Liver (tissue), 3 donors: ENCODE results near the gene LSAMP.

Source experiments
- FOXA2 ChIP-seq: IDR thresholded peaks from 2 replicates; pipeline ENCODE4 v1.6.1; 2016; ENCODE audit warnings: antibody characterized with exemption
- GABPA ChIP-seq, 2 donors: IDR thresholded peaks in 1 of 2; conservative IDR thresholded peaks in 1 of 2; 2 replicates each; pipeline ENCODE4 v1.6.1; 2016; ENCODE audit warnings: antibody characterized with exemption in 2 of 2, mild to moderate bottlenecking in 1 of 2, moderate library complexity in 1 of 2
- JUND ChIP-seq, 2 donors: IDR thresholded peaks; 2 replicates each; pipeline ENCODE4 v1.6.1; 2016; ENCODE audit warnings: antibody characterized with exemption in 2 of 2
- NR2F2 ChIP-seq: IDR thresholded peaks from 2 replicates; pipeline ENCODE4 v1.6.1; 2016; ENCODE audit warnings: antibody characterized with exemption
- TAF1 ChIP-seq: conservative IDR thresholded peaks from 2 replicates; pipeline ENCODE4 v1.6.1; 2016; ENCODE audit warnings: antibody characterized with exemption, mild to moderate bottlenecking
- YY1 ChIP-seq: IDR thresholded peaks from 2 replicates; pipeline ENCODE4 v1.6.1; 2016; ENCODE audit warnings: antibody characterized with exemption, mild to moderate bottlenecking
- TF ChIP-seq, protein P1 (sequence below): fragments of 150-350 bp; IDR thresholded peaks from 2 replicates; pipeline ENCODE4 v1.5.1; 2017; ENCODE audit warnings: improper control_type of control experiment, low read depth, low read length; ENCODE audit not compliant: missing input control
- TF ChIP-seq, protein P2 (sequence below): IDR thresholded peaks from 2 replicates; pipeline ENCODE4 v1.6.1; 2016; ENCODE audit warnings: antibody characterized with exemption
- TF ChIP-seq, protein P3 (sequence below): IDR thresholded peaks from 2 replicates; pipeline ENCODE4 v1.6.1; 2016; ENCODE audit warnings: antibody characterized with exemption
- TF ChIP-seq, protein P4 (sequence below): IDR thresholded peaks from 2 replicates; pipeline ENCODE4 v1.6.1; 2016; ENCODE audit warnings: antibody characterized with exemption, mild to moderate bottlenecking
- donor health status: healthy.
- donor health status: healthy.

DNA sequence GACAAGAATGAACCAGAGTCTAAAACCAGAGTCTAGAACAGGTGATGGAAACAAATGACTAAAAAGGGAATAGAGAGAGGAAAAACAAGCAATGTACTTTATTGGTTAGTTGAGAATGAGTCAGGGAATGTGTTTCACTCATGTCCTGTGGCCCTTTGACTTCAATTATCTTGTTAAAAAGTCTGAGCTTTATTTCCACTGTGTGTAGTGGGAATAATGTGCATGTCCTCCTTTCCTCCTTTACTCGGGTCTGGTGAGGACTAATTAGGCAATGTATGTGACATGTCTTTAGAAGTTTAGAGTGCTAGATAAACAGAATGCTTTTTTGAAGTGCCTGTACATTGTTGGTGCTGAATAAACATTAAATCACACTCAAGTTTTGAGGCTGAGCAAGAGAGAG is 21.3 kb downstream of the LSAMP start:
- TF ChIP-seq, protein P1, sequence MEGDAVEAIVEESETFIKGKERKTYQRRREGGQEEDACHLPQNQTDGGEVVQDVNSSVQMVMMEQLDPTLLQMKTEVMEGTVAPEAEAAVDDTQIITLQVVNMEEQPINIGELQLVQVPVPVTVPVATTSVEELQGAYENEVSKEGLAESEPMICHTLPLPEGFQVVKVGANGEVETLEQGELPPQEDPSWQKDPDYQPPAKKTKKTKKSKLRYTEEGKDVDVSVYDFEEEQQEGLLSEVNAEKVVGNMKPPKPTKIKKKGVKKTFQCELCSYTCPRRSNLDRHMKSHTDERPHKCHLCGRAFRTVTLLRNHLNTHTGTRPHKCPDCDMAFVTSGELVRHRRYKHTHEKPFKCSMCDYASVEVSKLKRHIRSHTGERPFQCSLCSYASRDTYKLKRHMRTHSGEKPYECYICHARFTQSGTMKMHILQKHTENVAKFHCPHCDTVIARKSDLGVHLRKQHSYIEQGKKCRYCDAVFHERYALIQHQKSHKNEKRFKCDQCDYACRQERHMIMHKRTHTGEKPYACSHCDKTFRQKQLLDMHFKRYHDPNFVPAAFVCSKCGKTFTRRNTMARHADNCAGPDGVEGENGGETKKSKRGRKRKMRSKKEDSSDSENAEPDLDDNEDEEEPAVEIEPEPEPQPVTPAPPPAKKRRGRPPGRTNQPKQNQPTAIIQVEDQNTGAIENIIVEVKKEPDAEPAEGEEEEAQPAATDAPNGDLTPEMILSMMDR, result no peak
- TF ChIP-seq, protein P2, sequence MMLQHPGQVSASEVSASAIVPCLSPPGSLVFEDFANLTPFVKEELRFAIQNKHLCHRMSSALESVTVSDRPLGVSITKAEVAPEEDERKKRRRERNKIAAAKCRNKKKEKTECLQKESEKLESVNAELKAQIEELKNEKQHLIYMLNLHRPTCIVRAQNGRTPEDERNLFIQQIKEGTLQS, result no peak
- TF ChIP-seq GABPA (IDR thresholded peaks at IDR 0.05 in 1 of 2, conservative IDR thresholded peaks at IDR 0.05 in 1 of 2), result no peak
- no peak for TF ChIP-seq FOXA2
- TF ChIP-seq NR2F2, result no peak
- TF ChIP-seq, protein P3, sequence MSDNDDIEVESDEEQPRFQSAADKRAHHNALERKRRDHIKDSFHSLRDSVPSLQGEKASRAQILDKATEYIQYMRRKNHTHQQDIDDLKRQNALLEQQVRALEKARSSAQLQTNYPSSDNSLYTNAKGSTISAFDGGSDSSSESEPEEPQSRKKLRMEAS, result no peak
- no peak for TF ChIP-seq JUND (IDR thresholded peaks at IDR 0.05)
- TF ChIP-seq YY1, result no peak
- TF ChIP-seq, protein P4, sequence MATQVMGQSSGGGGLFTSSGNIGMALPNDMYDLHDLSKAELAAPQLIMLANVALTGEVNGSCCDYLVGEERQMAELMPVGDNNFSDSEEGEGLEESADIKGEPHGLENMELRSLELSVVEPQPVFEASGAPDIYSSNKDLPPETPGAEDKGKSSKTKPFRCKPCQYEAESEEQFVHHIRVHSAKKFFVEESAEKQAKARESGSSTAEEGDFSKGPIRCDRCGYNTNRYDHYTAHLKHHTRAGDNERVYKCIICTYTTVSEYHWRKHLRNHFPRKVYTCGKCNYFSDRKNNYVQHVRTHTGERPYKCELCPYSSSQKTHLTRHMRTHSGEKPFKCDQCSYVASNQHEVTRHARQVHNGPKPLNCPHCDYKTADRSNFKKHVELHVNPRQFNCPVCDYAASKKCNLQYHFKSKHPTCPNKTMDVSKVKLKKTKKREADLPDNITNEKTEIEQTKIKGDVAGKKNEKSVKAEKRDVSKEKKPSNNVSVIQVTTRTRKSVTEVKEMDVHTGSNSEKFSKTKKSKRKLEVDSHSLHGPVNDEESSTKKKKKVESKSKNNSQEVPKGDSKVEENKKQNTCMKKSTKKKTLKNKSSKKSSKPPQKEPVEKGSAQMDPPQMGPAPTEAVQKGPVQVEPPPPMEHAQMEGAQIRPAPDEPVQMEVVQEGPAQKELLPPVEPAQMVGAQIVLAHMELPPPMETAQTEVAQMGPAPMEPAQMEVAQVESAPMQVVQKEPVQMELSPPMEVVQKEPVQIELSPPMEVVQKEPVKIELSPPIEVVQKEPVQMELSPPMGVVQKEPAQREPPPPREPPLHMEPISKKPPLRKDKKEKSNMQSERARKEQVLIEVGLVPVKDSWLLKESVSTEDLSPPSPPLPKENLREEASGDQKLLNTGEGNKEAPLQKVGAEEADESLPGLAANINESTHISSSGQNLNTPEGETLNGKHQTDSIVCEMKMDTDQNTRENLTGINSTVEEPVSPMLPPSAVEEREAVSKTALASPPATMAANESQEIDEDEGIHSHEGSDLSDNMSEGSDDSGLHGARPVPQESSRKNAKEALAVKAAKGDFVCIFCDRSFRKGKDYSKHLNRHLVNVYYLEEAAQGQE, result no peak
- TF ChIP-seq TAF1, result no peak
